D721Med (cell line): Measurements from ENCODE around the gene FRMPD3.

Experiments
- DNase-seq: peaks from one replicate; pipeline ENCODE4 v3.0.0; 2011; ENCODE audit warnings: low spot score; ENCODE audit not compliant: insufficient read length
- FAIRE-seq: peaks from 2 replicates; lab custom pipeline; 2011; peaks lifted over from hg19 to GRCh38; lab: Jason Lieb, UNC
- CTCF ChIP-seq: IDR thresholded peaks from 2 replicates; pipeline ENCODE4 v1.5.1; 2012; ENCODE audit warnings: mild to moderate bottlenecking, control low read depth; ENCODE audit not compliant: insufficient read depth; ENCODE audit errors: missing control alignments

The FRMPD3 gene

GRCh38 chrX:107442914-107443527 lies 6.4 kb upstream of the FRMPD3 start:
- no peak for DNase-seq
- TF ChIP-seq CTCF, result no peak
- no peak for FAIRE-seq

- FAIRE-seq (no peak), DNase-seq (no peak)
- no peak for TF ChIP-seq CTCF
Measured at GRCh38 chrX:107445146-107445545, 4.3 kb upstream of the FRMPD3 start.

- TF ChIP-seq CTCF, result no peak
- FAIRE-seq (no peak), DNase-seq (no peak)
Measured at GRCh38 chrX:107445631-107446030, 3.8 kb upstream of the FRMPD3 start.

GRCh38 chrX:107447642-107448041 lies 1.8 kb upstream of the FRMPD3 start:
- FAIRE-seq (no peak), DNase-seq (no peak)
- no peak for TF ChIP-seq CTCF

- DNase-seq, result no peak
- FAIRE-seq, result no peak
- TF ChIP-seq CTCF, result no peak
Measured at GRCh38 chrX:107448625-107448997, 841 bp upstream of the FRMPD3 start.

GRCh38 chrX:107450823-107451509 lies 1.5 kb downstream of the FRMPD3 start:
- DNase-seq, result no peak
- peak; percentile 27 for TF ChIP-seq CTCF

GRCh38 chrX:107451731-107452130 lies 2.3 kb downstream of the FRMPD3 start:
- FAIRE-seq (no peak), DNase-seq (no peak)
- TF ChIP-seq CTCF, result no peak

More at GRCh38 chrX:107450823-107451509, 1.5 kb downstream of the FRMPD3 start:
- no peak for FAIRE-seq
